Stimulated activated CD4-positive, alpha-beta T cell treated with anti-CD3 and anti-CD28 coated beads, Interleukin-1b, Interleukin-23, amount 100 ng/mL, for 1 hour (primary cell): ENCODE results near the gene PLCL2.
"Not testable (repeated sequence)": the region's sequence is repeated elsewhere in the genome, so short reads cannot be mapped to it uniquely, and the experiment has no call there.

Source experiments
- DNase-seq, 2 donors: peaks; one replicate each; pipeline ENCODE4 v3.0.0-alpha.2; 2020; ENCODE audit warnings: low read depth in 2 of 2

Gene PLCL2

GRCh38 chr3:17075907-17076306, 191.2 kb downstream of the PLCL2 start:
- no peak for DNase-seq

- DNase-seq, result no peak
Measured at GRCh38 chr3:17076940-17077605, 192.3 kb downstream of the PLCL2 start.

- DNase-seq, result no peak
Measured at GRCh38 chr3:17077606-17078005, 192.9 kb downstream of the PLCL2 start.

- no peak for DNase-seq
Measured at GRCh38 chr3:17078926-17079465, 194.2 kb downstream of the PLCL2 start.

- no peak for DNase-seq
Measured at GRCh38 chr3:17079933-17080332, 195.2 kb downstream of the PLCL2 start.

GRCh38 chr3:17081520-17081919, 196.8 kb downstream of the PLCL2 start:
- DNase-seq, result no peak

- DNase-seq, result no peak
Measured at GRCh38 chr3:17087509-17087908, 202.8 kb downstream of the PLCL2 start.

- no peak for DNase-seq
Measured at GRCh38 chr3:17088017-17088416, 203.3 kb downstream of the PLCL2 start.

GRCh38 chr3:17088602-17089313, 204.0 kb downstream of the PLCL2 start:
- DNase-seq, result no peak

GRCh38 chr3:17089314-17089700, 204.6 kb downstream of the PLCL2 start:
- DNase-seq, result no peak

- no peak for DNase-seq
Measured at GRCh38 chr3:17090280-17090983, 205.7 kb downstream of the PLCL2 start.

- DNase-seq, result no peak
Measured at GRCh38 chr3:17091910-17092582, 207.3 kb downstream of the PLCL2 start.

- no peak for DNase-seq
Measured at GRCh38 chr3:17092583-17092933, 207.8 kb downstream of the PLCL2 start.

- no peak for DNase-seq
Measured at GRCh38 chr3:17094551-17094950, 209.8 kb downstream of the PLCL2 start.

GRCh38 chr3:17103579-17103978, 218.8 kb downstream of the PLCL2 start:
- no peak for DNase-seq

- DNase-seq, result not testable (repeated sequence)
Measured at GRCh38 chr3:17106801-17107200, 222.0 kb downstream of the PLCL2 start.

- DNase-seq, result no peak
Measured at GRCh38 chr3:17110660-17111396, 226.1 kb downstream of the PLCL2 start.

- no peak for DNase-seq
Measured at GRCh38 chr3:17111586-17111985, 226.8 kb downstream of the PLCL2 start.

- DNase-seq, result no peak
Measured at GRCh38 chr3:17115186-17115585, 230.4 kb downstream of the PLCL2 start.

GRCh38 chr3:17116007-17116600, 231.3 kb downstream of the PLCL2 start:
- no peak for DNase-seq

GRCh38 chr3:17118771-17119170, 234.0 kb downstream of the PLCL2 start:
- DNase-seq, result no peak
